Heart right ventricle (tissue), 16 donors: Measurements from ENCODE around the gene NUSAP1. TPM values are rescaled to one million over a fixed set of nuclear protein-coding genes. Genes with fewer than 3 reads are reported as not detected.
A peak's percentile ranks its signal among the peaks of the same experiment; 100 is the strongest.

Source experiments
- ATAC-seq, 8 donors: fragments of 200-7000 bp; cut with Tn5 transposase; one replicate each; pipeline ENCODE4 v1.9.1; 2020; ENCODE audit warnings: mild to moderate bottlenecking in 8 of 8, moderate library complexity in 8 of 8, moderate number of reproducible peaks in 1 of 8
- DNase-seq, 2 donors: peaks; one replicate each; pipeline ENCODE4 v3.0.0-alpha.2; 2020
- H3K27ac ChIP-seq, 10 donors: fragments of 200-600 bp; sonication (generic) in 2 of 10; one replicate each; pipeline versions ENCODE4 v1.5.0 to v1.8.0; 2020 to 2022; ENCODE audit warnings: mild to moderate bottlenecking in 3 of 10
- H3K27me3 ChIP-seq, 7 donors: fragments of 200-600 bp; one replicate each; pipeline ENCODE4 v1.8.0; 2021 to 2022; ENCODE audit warnings: mild to moderate bottlenecking in 2 of 7
- H3K36me3 ChIP-seq, 9 donors: fragments of 200-600 bp; sonication (generic) in 1 of 9; one replicate each; pipeline versions ENCODE4 v1.5.0 to v1.8.0; 2020 to 2022; ENCODE audit warnings: mild to moderate bottlenecking in 2 of 9
- H3K4me1 ChIP-seq, 9 donors: fragments of 200-600 bp; sonication (generic) in 1 of 9; one replicate each; pipeline versions ENCODE4 v1.5.0 to v1.8.0; 2020 to 2022; ENCODE audit warnings: mild to moderate bottlenecking in 4 of 9
- H3K4me3 ChIP-seq, 10 donors: fragments of 200-600 bp; sonication (generic) in 2 of 10; one replicate each; pipeline versions ENCODE4 v1.5.0 to v1.8.0; 2020 to 2022; ENCODE audit warnings: mild to moderate bottlenecking in 7 of 10, moderate library complexity in 2 of 10
- H3K9me3 ChIP-seq, 11 donors: fragments of 200-600 bp in 10 of 11; sonication (generic) in 2 of 11; one replicate each; pipeline versions ENCODE4 v1.5.0 to v1.8.0; 2013 to 2022; ENCODE audit warnings: mild to moderate bottlenecking in 2 of 11, control low read depth in 1 of 11, moderate library complexity in 1 of 11
- CTCF ChIP-seq, 9 donors: fragments of 200-600 bp; sonication (generic) in 2 of 9; IDR thresholded peaks; one replicate each; pipeline versions ENCODE4 v1.5.0 to v1.8.0; 2021 to 2022; ENCODE audit warnings: antibody characterized with exemption in 9 of 9, mild to moderate bottlenecking in 5 of 9, moderate library complexity in 1 of 9
- WGBS, 2 donors: extraction: QIAGEN DNeasy Blood & Tissue Kit; methylation state at CpG; one replicate each; pipeline ENCODE4 v1.1.7; 2013; ENCODE audit warnings: inconsistent platforms in 1 of 2; 5-methylcytosine and 5-hydroxymethylcytosine counted together
- intact Hi-C, 10 donors: fragments of 100-400 bp; cut with DNase I; formaldehyde crosslinking; loops; one replicate each; pipeline versions ENCODE4 v1.11.1 to v1.14.2; 2022
- polyA plus RNA-seq, 2 donors: library from polyadenylated mRNA; stranded (reverse); fragments of 200-250 nt; gene quantifications; one replicate each; pipeline ENCODE4 v1.2.3, GENCODE V29; 2013
- total RNA-seq, 10 donors: library from RNA; stranded (reverse); fragmentation: NEBNext Ultra II Directional in 3 of 10; extraction: Animal tissue kit (Norgen Biotek cat#: 25700) in 3 of 10; gene quantifications; one replicate each; pipeline versions ENCODE4 v1.2.1 to v1.2.4, GENCODE V29; 2021 to 2023
- donor health status: Arrhythmogenic right ventricular cardiomyopathy.
- donor health status: ischemic (EF 13 %, LVEDD 7.1; RV severe dilation, severe dysfunction).
- donor health status: healthy with polysubstance abuse.
- donor health status: DM: no; HTN: yes; CAD: no.
- donor health status: DM: no; HTN: no; CAD: no.
- donor health status: ischemic (EF 25% LVEDD 6.9; RV normal size, moderate dysfunction).
- donor health status: ischemic (EF 25% LVEDD 5.7; RV mildly dilated, moderate dysfunction).
- donor health status: healthy.
- donor health status: DM: yes; HTN: yes; CAD: no.
- donor health status: Ischemic cardiomyopathy.
- donor health status: ischemic (EF 35%, LVEDD 5.7; RV mildly dilated, moderate dysfunction).
- donor health status: nonischemic (EF 11% LVEDD 7.7; RV severe dilation, severe dysfunction).
- donor health status: DM: yes; HTN: yes; CAD: no.
- donor health status: PGD.
- donor health status: ischemic (EF 29% LVEDD 5.4; RV normal size, mild dysfunction).
- donor health status: nonischemic (EF 23%, LVEDD 6.1; RV moderate dilation, normal function).

Gene NUSAP1
- total and polyA plus RNA-seq, 12 donors, result 0.66 to 16.6 (median 1.2) TPM

DNA sequence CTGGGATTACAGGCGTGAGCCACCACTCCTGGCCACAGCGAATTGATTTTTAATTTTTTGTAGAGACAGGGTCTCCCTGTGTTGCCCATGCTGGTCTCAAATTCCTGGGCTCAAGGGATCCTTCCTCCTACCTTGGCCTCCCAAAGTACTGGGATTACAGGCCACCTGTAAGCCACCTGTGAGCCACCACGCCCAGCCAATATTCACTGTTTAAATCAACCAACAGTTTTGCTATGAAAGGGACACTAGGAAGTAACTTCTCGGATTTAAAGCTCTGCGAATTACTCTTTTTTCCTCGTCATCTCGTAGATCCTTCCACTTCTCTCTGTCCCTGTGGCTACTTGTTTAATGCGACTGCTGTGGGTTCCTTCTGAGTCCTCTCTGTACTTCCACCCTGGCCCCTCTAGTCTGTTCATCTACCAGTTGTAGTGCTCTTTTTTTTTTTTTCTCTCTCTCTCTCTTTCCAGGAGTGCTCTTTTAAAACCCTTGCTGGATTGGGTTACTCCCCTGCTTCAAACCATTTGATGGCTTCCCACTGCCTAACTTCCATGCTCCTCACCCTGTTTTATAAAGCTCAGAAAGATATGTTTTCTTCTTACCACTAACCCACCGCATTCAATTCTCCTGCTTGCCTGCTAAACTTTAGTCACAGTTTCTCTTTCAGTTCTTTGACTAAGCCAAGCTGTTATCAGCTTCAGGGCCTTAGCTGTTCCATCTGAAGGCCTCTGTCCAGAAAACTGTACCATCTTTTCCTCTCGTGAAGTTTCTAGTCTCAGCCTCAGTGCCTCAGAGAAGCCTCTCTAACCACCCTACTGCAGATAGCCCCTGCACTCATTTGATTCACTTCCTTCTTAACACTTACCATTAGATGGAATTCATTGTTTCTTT is 96.6 kb downstream of the NUSAP1 start:
- no peak for TF ChIP-seq CTCF (IDR thresholded peaks at IDR 0.05)
- intact Hi-C loops, result no loop called here
- H3K27me3 ChIP-seq, result no peaks in the 10 kb centered on the region
- WGBS, 2 donors, result 87 to 91% methylated on average over 10 of the region's 10 CpGs
- DNase-seq (no peak), ATAC-seq (no peak)
- peaks cover 0 to 13% (median 0%) of the 10 kb centered on the region in 9 donors for H3K36me3 ChIP-seq
- H3K4me1 ChIP-seq, result peaks cover 0 to 16% (median 5%) of the 10 kb centered on the region in 9 donors
- no peaks in the 10 kb centered on the region for H3K9me3 ChIP-seq
- H3K27ac ChIP-seq, result peak overlapping the region in 1 of 10 donors; percentile 61
- no peak overlapping the region for H3K4me3 ChIP-seq

Other genes starting within 250 kb of the NUSAP1 start
- 10 to 100 TPM; 10.0 to 14.8 (median 12.2) TPM for gene INO80, start 216.6 kb upstream of the NUSAP1 start, total RNA-seq
- 1 to 10 TPM; 4.8 to 7.7 TPM for gene INO80, start 216.6 kb upstream of the NUSAP1 start, polyA plus RNA-seq
- gene EXD1, start 102.1 kb upstream of the NUSAP1 start, total RNA-seq, result not detected
- not detected for gene EXD1, start 102.1 kb upstream of the NUSAP1 start, polyA plus RNA-seq
- gene CHP1, start 101.6 kb upstream of the NUSAP1 start, total RNA-seq, result 100 to 1,000 TPM in 9 of 10 donors, 10 to 100 TPM in 1; 86.5 to 133 (median 120) TPM
- 10 to 100 TPM; 22.5 to 93.1 TPM for gene CHP1, start 101.6 kb upstream of the NUSAP1 start, polyA plus RNA-seq
- gene OIP5, start 290 bp upstream of the NUSAP1 start, total RNA-seq, result 1 to 10 TPM in 1 of 10 donors, under 1 TPM in 4, not detected in 5; 0.18 to 1.0 (median 0.23) TPM
- under 1 TPM in 1 of 2 donors, not detected in 1; 0.33 TPM for gene OIP5, start 290 bp upstream of the NUSAP1 start, polyA plus RNA-seq
- gene NDUFAF1, start 69.6 kb downstream of the NUSAP1 start, total RNA-seq, result 10 to 100 TPM; 27.1 to 63.9 (median 44.8) TPM
- 10 to 100 TPM; 34.4 to 45.3 TPM for gene NDUFAF1, start 69.6 kb downstream of the NUSAP1 start, polyA plus RNA-seq
- gene RTF1, start 84.2 kb downstream of the NUSAP1 start, total RNA-seq, result 10 to 100 TPM; 25.8 to 38.0 (median 31.4) TPM
- gene RTF1, start 84.2 kb downstream of the NUSAP1 start, polyA plus RNA-seq, result 10 to 100 TPM; 10.8 to 19.1 TPM
- gene ITPKA, start 161.0 kb downstream of the NUSAP1 start, total RNA-seq, result 1 to 10 TPM in 6 of 10 donors, under 1 TPM in 4; 0.55 to 6.8 (median 1.5) TPM
- gene ITPKA, start 161.0 kb downstream of the NUSAP1 start, polyA plus RNA-seq, result 1 to 10 TPM; 1.7 to 4.4 TPM
- 1 to 10 TPM in 2 of 10 donors, under 1 TPM in 8; 0.11 to 1.6 (median 0.49) TPM for gene LTK, start 180.9 kb downstream of the NUSAP1 start, total RNA-seq
- under 1 TPM; 0.28 to 0.95 TPM for gene LTK, start 180.9 kb downstream of the NUSAP1 start, polyA plus RNA-seq
- gene RPAP1, start 211.4 kb downstream of the NUSAP1 start, total RNA-seq, result 10 to 100 TPM; 17.6 to 27.9 (median 24.6) TPM
- 10 to 100 TPM in 1 of 2 donors, 1 to 10 TPM in 1; 9.7 to 16.0 TPM for gene RPAP1, start 211.4 kb downstream of the NUSAP1 start, polyA plus RNA-seq
- gene TYRO3, start 226.3 kb downstream of the NUSAP1 start, total RNA-seq, result 1 to 10 TPM; 1.2 to 6.3 (median 3.2) TPM
- gene TYRO3, start 226.3 kb downstream of the NUSAP1 start, polyA plus RNA-seq, result 1 to 10 TPM; 2.7 to 9.6 TPM